HG03378 (cell line): ENCODE data around the gene HUNK.
"Not testable (repeated sequence)": the region's sequence is repeated elsewhere in the genome, so short reads cannot be mapped to it uniquely, and the experiment has no call there.

Source experiments
- ATAC-seq: cut with Tn5 transposase; IDR thresholded peaks from one replicate; pipeline ENCODE4 v1.9.1; 2021; ENCODE audit warnings: mild to moderate bottlenecking, moderate library complexity; ENCODE audit not compliant: unreplicated experiment

HUNK gene

DNA sequence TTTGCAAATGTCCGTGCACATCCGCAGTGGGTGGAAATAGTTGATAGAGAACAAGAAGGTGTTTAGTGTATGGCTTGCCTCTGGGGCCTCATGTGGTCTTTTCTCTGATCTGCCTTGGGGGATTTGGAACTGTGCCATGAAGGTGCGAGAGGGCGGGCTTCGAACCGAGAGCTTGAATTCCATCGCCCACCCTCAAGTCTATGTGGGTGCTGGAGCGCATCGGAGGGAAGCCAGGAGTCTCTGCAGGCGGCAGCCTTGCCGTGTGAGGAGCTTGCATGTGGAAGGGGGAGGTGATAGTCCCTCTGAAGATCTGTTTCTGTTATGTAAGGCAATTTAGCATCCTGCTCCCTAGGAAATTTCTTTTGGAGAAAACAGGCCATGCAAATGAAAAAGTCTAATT is 119.6 kb downstream of the HUNK start:
- ATAC-seq, result no peak

GRCh38 chr21:31993826-31994825 is 121.3 kb downstream of the HUNK start:
- ATAC-seq, result no peak

DNA sequence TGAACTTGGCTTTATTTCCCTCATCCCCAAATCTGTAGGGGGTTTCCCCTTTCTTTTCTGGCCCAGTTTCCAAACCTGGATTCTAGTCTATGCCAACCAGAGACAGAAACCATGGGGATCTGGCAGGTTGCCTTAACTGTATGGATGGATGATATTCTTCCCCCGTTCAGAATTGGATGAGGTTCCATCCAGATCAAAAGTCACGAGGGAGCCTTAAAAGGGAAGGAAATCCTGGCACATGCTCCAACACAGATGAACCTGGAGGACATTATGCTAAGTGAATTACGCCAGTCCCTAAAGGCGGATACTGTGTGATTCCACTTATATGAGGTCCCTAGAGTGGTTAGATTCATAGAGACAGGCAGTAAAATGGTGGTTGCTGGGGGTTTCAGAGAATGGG is 124.4 kb downstream of the HUNK start:
- no peak for ATAC-seq

DNA sequence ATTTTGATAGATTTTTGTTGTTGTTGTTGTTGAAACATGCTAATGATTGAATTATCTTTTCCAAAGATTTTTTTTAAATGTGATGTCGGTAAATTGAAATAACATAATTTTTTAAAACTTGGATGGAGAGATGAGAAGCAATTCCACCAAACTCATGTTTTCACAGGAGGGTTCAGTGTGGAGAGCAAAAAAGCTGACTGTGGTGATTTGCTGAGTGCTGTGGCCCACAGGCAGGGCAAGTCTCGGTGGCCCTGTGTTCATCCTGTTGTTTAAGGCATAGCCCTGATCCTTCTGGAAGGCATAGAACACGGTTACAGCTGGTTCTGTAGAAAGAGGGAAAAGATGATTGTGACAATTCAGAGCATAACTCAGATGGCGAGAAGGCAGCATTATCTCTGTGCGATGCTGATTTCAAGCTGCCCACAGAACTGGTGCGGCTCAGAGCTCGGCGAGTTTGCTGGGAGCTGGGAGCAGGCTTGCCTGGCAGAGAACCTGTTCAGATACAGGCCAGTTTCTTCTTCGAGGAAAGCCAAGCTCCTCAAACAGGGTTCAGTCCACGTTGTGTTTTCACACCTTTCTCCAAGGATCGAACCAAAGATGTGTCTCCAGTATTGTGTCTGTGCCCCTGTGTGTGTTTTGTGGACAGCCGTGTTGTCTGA is 127.1 kb downstream of the HUNK start:
- no peak for ATAC-seq

DNA sequence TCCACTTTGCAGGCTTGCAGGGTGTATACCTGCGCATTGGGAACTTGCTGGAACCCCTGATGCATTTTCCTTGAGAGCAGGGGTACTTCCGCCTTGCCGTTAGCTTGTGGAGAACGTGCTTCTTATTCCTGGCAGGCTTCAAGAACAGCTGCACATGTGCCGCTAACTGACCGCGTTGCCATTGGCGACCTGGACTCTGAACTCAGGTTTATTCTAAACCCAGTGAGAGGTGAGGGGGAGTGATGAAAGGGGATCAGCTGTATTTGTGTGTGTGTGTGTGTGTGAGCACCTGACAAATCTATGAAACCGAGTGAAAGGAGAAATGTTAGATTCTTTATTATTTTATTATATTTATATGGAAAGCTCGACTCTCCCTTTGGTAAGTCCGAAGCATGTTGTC is 128.6 kb downstream of the HUNK start:
- no peak for ATAC-seq

- no peak for ATAC-seq
Observed at GRCh38 chr21:32003411-32003810, 130.6 kb downstream of the HUNK start.

DNA sequence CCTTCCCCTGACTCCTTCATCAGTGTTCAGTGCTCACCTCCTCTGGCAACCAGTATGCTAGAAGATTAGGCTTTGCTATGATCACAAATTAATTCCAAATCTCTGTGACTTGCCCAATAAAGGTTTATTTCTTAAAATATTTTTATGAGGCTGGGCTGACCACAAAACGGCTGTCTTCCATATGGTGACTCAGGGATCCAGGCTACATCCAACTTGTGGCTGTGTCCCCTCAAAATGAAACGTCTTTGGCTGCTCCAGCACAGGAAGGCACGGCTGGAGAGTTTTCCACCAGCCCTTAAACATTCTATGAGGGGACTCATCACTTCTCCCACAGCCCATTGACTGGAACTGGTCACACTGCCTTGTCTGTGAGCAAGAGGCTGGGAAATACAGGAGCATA is 131.5 kb downstream of the HUNK start:
- ATAC-seq, result no peak

- ATAC-seq, result no peak
Observed at GRCh38 chr21:32007456-32007855, 134.6 kb downstream of the HUNK start.

GRCh38 chr21:32008714-32009113 is 135.9 kb downstream of the HUNK start:
- no peak for ATAC-seq

DNA sequence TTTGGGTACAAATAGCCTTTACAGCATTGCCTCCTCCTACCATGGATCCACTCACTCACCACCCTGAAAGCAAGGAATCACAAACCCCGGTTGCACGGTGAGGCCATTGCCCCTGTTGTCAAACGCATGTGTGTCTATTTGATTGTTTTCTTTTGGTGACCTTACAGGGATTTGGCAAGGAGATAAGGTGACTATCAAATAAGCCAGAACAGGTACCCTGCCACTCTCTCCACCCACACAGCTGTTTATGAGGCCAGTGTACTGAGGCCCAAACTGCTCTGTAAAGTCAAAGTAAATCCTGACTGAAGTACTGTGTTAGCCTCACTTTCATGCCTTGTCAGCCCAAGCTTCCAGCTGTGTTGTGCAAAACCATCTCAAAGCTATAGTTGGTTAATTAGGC is 136.4 kb downstream of the HUNK start:
- no peak for ATAC-seq

- ATAC-seq, result peak; percentile 41
Observed at GRCh38 chr21:32015461-32016139, 142.8 kb downstream of the HUNK start.

- ATAC-seq, result no peak
Observed at GRCh38 chr21:32018381-32018780, 145.6 kb downstream of the HUNK start.

DNA sequence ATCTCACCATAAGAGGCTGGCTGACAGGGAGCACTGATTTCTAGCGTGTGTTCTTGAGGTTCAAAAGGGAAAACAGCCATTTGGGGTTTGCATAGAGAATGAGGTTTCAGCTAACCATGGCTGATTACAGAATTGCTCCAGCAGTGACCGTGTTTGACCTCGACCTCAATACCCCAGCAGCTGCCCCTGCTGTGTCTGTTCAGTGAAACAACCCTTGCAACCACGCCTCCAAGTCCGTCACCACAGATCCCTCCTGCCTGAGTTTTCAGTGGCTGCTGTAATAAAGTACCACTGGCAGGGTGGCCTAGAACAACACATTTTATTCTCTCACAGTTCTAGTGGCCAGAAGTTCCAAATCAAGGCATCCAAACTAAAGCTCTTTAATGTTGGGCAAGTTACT is 147.7 kb downstream of the HUNK start:
- ATAC-seq, result no peak

GRCh38 chr21:32021319-32021994 is 148.6 kb downstream of the HUNK start:
- no peak for ATAC-seq

GRCh38 chr21:32022146-32022545 is 149.3 kb downstream of the HUNK start:
- no peak for ATAC-seq

DNA sequence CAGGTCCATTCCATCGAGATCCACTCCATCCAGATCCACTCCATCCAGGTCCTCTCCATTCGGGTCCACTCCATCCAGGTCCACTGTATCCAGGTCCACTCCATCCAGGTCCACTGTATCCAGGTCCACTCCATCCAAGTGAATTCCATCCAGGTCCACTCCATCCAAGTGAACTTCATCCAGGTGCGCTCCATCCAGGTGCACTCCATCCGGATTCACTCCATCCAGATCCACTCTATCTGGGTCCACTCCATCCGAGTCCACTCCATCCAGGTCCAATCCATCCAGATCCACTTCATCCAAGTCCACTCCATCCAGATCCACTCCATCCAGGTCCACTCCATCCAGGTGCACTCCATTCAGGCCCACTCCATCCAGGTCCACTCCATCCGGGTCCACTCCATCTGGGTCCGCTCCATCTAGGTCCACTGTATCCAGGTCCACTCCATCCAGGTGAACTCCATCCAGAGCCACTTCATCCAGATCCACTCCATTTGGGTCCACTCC is 157.4 kb downstream of the HUNK start:
- ATAC-seq, result no peak

- ATAC-seq, result no peak
Observed at GRCh38 chr21:32034850-32035249, 162.0 kb downstream of the HUNK start.

DNA sequence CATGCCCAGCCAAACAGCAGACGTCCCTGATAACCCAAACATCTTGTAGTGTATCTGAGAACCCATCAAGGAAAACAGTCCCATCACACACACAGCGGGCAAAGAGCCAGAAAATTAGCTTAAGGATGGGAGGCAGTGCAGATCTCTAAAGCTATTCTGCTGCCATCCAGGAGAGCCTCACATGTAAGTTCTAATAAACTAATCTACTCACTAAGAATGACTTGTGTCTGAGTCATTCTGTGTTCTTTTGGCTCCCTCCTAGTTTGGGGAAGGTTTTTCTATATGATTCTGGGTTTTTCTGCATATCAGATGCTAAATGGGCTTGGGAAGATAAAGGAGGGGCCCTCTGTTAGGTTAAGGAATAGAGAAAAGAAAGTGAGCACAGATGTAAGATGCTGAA is 162.8 kb downstream of the HUNK start:
- ATAC-seq, result no peak

- no peak for ATAC-seq
Observed at GRCh38 chr21:32036756-32037155, 163.9 kb downstream of the HUNK start.

DNA sequence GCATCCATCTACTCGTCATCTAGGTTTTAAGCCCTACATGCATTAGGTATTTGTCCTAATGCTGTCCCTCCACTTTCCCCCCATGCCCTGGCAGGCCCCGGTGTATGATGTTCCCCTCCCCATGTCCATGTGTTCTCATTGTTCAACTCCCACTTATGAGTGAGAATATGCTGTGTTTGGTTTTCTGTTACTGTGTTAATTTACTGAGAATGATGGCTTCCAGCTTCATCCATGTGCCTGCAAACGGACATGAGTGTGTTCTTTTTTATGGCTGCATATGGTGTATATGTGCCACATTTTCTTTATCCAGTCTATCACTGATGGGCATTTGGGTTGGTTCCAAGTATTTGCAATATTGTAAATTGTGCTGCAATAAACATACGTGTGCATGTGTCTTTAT is 165.9 kb downstream of the HUNK start:
- ATAC-seq, result not testable (repeated sequence)

- ATAC-seq, result no peak
Observed at GRCh38 chr21:32043458-32043857, 170.6 kb downstream of the HUNK start.
